Fibroblast of skin of scalp (primary cell): ENCODE measurements around the gene EPHB4. TPM values are rescaled to one million over a fixed set of nuclear protein-coding genes. Genes with fewer than 3 reads are reported as not detected.
"Not testable (repeated sequence)": the region's sequence is repeated elsewhere in the genome, so short reads cannot be mapped to it uniquely, and the experiment has no call there.

ENCODE experiments used
- DNase-seq: peaks from one replicate; pipeline ENCODE4 v3.0.0-alpha.2; 2013
- polyA plus RNA-seq, 2 experiments: library from polyadenylated mRNA; unstranded; fragments of 120-200 nt; gene quantifications; one replicate each; pipeline ENCODE4 v1.2.1, GENCODE V29; 2013; ENCODE audit not compliant: insufficient read length in 2 of 2

The EPHB4 gene
- polyA plus RNA-seq (2013, experiment 1 of 2; ENCODE audit: insufficient read length), result 54.5 TPM
- polyA plus RNA-seq (2013, experiment 2 of 2; ENCODE audit: insufficient read length), result 53.1 TPM

DNA sequence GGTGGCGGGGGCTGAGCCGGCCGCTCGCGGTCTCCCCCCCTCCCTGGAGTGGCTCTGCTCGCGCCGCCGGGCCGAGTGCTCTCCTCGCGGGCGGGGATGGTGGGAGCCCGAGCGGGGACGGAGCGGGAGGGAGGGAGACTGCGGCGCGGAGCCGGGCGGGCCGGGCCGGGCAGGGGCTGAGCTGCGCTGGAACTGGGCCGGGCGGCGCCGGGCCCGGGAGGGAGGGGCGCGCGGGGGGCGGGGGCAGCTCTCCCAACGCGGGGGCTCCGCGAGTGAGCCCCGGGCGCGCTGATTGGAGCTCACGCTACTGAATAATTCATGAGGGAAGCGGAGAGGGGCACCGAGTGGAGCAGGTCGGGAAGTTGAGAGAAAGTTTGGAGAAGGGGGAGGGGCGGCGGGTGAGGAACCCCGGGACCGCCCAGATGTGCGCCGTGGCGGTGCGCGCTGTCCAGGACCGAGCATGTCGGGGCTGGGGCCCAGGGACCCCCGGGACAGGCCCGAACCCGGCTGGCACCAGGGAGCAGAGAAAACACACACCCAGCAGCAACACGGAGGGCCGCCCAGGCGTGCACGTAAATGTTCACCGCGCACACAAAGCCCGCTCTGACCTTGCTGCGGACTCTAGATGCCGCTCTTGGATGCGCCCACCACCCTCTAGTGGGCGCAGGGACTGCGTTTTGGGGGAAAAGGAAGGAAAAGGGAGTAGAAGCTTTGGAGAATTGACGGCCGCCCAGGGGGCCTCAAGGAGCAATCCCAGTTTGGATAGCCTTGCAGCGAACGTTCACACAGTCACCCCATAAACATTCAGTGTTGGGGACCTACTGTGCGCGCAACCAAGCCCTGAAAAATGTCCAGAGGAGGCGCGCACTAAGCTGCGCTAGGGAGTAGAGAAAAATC lies at the start of gene EPHB4:
Gene EPHB4 (minus strand): TSS at position 194 of the 897 bp plus-strand sequence. CDS start 493 bp downstream, outside the sequence.
- peak; percentile 94 for DNase-seq

DNA sequence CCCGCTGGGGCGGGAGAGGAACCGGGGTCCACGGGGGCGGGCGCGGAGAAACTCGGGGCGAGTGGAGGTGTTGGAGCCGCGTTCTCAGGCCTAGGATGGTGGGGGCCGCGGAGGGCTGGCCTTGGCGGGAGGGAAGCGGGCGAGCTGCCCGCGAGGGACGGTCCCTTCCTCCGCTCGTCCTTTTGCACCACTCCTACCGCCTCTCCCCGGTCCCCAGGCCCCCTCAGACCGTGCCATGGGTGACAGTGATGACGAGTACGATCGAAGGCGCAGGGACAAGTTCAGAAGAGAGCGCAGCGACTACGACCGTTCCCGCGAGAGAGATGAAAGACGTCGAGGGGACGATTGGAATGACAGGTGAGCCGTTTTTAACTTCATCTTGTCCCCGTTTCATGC lies 48.0 kb upstream of the EPHB4 start:
- no peak for DNase-seq

DNA sequence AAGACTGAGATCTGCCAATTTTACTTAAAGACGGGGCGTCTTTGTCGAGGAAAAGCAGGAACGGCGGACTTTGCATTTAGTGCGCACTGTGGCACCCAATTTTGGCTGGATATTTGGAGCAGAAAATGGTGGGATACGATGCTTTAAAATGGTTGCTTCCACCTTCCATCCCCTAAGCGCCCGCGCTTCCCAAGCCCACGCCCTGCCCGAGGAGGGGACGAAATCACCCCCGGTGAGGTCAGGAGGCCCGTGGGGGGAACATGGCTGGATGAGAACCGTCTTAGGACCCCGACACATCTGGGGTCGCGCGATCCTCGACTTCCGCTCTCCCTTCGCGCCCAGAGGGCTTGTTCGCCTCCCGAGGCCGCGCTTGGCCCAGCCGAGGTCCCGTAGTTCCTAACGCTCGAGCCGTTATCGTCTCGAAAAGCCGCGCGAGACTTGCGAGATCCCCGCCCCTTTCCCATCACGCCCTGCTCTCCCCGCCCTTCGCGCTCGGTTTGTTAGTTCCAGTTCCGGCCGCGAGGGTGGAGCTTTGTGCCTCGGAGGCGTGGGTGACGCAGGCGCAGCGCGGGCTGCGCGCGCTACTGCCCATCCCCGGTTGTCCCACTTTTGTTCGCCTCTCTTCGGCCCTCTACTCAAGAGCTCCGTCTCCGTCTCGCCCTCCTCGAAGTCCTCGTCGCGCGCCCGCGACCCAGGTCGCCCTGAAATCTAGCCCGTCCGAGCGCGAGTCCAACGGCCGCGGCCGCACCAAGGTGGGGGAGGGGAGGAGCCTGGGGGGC lies 47.4 kb upstream of the EPHB4 start, which contains the start of gene SRRT:
Gene SRRT (plus strand): TSS at position 527 of the 779 bp plus-strand sequence. CDS start 488 bp downstream, outside the sequence.
- DNase-seq, result peak; percentile 99

DNA sequence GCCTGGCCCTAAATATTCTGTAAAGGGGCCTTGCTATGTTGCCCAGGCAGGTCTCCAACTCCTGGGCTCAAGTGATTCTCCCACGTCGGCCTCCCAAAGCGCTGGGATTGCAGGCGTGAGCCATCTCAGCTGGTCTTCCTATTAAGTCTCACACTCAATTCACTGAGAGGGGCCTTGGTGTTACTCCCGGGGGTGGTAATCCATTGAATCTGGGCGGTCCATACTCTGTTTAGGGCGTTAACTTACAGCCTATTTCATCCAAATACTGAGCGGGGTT lies 46.9 kb upstream of the EPHB4 start:
- no peak for DNase-seq

DNA sequence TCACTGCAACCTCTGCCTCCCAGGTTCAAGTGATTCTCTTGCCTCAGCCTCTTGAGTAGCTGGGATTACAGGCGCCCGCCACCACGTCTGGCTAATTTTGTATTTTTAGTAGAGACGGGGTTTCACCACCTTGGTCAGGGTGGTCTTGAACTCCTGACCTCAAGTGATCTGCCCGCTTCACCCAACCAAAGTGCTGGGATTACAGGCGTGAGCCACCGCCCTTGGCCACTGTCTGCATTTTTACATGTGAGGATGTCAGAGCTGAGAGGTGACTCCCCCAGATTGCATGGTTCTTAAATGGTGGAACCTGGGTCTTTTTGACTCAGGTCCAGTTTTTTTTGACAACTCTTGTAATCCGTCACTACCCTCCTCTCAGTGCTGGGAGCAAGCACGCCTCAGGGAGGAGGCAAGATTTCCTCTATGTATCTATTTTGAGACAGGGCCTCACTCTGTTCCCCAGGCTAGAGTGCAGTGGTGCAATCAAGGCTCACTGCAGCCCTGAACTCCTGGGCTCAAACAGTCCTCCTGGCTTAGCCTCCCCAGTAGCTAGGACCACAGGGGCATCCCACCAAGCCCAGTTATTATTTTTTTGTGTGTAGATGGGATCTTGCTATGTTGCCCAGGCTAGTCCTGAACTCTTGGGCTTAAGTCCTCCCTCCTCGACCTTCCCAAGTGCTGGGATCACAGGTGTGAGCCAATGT lies 46.4 kb upstream of the EPHB4 start:
- no peak for DNase-seq

DNA sequence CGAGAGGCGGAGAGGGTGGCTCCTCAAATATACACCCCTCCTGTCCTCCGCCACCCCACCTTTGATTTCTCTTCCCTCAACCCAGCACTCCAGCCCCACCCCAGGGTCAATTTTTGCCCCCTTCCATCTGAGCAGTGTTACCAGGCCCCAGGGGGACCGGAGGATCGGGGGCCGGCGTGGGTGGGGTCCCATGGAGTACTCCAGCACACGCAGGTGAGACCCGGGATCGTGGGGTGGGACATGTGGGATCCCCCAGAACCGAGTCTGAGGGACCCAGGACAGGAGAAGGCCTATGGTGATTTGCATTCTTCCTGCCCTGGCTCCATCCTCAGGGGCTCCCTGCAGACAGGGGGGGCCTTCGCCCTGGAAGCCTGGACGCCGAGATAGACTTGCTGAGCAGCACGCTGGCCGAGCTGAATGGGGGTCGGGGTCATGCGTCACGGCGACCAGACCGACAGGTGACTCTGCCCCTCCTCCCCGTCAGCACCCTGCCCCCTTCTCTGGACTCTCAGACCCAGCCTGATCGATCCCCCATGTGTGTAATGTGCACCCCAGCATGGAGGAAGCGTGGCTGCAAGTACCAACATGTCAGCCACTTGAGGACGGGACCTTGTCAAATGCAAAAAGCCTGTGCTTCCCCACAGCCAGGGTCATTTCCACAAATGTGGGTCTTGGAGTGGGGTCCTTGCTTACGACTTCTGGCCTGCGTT lies 40.6 kb upstream of the EPHB4 start:
- no peak for DNase-seq

DNA sequence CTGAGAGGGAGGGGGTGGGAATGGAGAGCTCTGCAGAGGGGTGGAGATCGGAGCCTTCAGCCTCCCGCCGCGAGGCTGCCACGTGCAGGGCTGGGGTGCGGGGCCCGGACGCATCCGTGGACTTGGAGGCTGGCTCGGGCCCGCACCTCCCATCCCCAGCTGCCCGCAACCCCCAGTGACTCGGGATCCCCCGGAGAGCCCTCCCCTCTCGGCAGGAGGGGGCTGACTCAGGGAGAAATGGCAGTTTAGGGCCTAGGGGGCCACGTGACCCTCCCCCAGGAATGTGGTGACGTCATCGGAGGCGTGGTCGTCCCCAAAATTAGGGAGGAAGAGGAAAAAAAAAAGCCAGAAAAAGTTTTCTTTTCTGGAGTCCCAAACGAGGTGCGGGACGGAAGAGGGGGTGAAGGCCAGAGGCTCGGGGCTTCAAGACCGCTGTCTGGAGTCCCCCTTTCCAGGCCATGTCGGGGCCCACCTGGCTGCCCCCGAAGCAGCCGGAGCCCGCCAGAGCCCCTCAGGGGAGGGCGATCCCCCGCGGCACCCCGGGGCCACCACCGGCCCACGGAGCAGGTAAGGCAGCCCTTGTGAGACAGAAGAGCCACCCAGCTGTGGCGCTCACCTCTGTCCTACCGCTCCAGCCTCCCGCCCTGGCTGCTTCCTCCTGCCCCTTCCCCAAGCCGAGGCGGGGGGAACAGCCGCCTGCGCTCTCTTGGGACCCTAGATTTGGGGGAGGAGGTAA lies 39.9 kb upstream of the EPHB4 start, which contains the start of gene TRIP6:
Gene TRIP6 (plus strand): TSS at position 348 of the 736 bp plus-strand sequence. CDS start 111 bp downstream, at position 459.
- DNase-seq, result peak; percentile 98

DNA sequence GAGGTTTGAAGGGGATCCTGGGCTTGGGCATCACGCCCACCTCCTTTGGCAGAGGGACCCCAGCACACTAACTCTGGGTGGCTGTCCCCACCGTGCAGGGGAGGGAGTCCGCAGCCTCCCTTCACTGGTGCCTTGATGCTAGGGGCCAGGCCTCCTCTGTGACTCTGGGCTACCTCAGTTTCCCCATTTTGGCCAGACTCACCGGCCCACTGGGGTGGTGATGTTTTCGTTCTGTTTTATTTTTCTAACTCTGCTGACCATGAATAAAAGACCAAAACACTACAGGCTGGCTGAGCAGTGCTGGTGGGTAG lies 39.4 kb upstream of the EPHB4 start:
- DNase-seq, result no peak

DNA sequence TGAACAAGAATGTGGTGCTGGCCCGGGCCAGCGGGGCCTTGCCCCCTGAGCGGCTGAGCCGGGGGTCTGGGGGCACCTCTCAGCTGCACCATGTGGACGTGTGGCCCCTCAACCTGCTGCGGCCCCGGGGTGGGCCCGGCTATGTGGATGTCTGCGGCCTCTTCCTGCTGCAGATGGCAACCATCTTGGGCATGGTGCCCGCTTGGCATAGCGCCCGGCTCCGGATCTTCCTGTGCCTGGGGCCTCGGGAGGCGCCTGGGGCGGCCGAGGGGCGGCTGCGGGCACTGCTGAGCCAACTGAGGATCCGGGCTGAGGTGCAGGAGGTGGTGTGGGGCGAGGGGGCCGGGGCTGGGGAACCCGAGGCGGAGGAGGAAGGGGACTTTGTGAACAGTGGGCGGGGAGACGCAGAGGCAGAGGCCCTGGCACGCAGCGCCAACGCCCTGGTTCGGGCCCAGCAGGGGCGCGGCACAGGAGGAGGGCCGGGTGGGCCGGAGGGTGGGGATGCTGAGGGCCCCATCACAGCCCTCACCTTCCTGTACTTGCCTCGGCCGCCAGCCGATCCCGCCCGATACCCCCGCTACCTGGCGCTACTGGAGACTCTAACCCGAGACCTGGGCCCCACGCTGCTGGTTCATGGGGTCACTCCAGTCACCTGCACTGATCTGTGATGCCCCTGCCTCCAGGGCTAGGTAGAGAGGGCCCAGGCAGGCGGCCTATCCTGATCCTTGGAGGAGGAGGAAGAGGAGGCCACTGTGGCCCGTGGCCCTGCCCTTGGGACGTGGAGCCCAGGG lies 38.8 kb upstream of the EPHB4 start:
- peak; percentile 40 for DNase-seq

DNA sequence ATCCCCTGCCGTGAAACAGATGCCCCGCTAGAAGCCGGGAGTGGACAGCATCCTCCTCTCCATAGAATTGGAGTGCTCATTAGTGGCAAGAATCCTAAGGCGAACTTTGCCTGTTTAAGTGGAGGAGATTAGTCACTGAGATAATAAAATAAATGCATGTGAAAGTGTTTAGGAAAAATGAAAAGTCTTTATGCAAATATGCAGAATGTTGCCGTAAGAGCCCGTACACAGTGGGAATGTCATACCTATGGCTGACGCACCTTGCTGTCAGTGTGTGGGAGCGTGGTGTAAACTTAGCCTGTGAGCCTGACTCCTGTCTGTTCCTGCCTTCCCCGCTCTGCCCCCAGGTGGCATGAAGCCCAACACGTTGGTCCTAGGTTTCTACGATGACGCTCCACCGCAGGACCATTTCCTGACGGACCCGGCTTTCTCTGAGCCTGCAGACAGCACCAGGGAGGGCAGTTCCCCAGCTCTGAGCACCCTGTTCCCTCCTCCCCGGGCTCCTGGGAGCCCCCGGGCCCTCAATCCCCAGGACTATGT lies 38.1 kb upstream of the EPHB4 start:
- DNase-seq, result no peak

DNA sequence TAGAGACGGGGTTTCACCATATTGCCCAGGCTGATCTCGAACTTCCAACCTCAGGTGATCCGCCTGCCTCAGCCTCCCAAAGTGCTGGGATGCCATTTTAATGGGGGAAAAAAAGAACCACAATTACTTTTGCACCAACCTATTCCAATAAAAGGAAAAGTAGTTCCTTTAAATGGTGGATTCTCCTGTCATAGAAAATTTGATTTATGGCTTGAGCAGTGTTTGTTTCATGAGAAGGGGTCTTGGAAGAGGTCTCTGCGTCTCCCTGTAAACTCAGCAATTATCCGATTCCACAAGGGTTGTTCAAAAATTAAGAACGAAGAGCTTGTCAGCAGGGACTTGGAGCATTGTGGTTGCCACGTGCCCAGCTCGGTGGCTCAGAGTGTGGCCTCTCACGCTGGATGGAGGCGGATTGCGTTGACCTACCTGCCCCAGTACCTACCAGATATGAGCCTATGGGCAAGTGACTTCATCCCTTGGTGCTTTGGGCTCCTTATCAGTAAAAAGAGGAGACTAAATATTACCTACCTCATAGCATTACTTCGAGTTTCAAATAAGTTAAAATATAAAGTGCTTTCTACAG lies 37.0 kb upstream of the EPHB4 start:
- DNase-seq, result no peak

DNA sequence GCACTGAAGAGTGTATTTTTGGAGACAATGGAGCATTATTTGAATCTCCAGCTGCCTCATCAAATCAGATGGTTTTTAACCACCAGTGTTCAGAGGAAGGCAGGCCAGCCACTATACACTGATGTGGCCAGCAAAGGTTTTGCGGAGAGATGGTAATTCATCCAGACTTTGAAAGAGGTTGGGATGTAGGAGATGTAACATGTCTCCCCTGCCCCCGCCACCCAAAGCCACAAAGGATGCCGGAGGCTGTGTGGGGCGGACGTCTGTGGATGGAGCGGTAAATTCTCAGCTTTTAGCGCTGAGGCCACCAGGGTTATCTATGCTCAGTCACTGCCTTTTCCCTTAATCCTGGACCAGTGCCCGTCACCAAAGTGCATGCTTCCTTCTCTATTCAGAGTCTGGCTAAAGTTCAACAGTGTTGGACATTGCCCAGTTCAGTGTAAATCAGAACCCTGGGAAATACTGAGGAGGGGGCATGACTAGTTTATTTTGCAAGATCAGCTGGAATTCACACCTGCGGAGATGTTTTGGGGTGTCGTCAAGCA lies 36.2 kb upstream of the EPHB4 start:
- DNase-seq, result no peak

DNA sequence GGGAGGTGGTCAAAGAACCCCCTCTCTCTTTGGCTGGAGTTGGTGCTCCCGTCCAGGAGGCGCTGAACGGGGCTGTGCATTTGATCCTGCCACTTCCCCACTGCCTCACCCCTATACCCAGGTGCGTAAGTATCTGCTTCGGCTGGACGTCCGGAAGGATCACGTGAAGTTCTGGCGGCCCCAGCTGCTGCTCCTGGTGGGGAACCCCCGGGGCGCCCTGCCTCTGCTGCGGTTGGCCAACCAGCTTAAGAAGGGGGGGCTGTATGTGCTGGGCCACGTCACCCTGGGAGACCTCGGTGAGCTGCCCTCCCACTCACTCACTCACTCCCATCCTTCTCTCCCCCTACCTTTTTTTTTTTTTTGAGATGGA lies 34.3 kb upstream of the EPHB4 start:
- no peak for DNase-seq

DNA sequence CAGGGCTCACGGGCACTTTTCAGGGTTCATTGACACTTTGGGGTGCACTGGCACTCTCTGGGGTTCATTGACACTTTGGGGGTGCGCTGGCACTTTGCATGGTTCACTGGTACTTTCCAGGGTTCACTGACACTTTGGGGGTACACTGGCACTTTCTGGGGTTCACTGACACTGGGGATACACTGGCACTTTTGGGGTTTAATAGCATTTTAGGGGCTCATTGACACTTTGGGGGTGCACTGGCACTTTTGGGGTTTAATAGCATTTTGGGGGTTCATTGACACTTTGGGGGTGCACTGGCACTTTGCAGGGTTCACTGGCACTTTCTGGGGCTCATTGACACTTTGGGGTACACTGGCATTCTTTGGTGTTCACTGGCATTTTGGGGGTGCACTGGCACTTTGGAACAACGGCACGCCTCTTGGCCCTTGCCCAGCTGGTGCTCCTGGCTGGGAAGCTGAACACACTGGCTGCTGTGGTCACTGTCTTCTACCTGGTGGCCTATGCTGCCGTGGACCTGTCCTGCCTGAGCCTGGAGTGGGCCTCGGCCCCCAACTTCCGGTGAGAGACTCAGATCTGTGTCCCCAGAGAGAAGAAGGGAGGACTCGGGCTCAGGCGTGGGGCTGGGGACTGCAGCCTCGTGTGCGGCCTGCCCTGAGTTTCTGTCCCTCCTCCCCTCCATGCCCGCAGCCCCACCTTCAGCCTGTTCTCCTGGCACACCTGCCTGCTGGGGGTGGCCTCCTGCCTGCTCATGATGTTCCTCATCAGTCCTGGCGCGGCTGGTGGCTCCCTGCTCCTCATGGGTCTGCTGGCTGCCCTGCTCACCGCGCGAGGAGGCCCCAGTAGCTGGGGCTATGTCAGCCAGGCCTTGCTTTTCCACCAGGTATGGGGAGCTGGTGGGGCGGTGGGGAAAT lies 33.6 kb upstream of the EPHB4 start:
- no peak for DNase-seq

DNA sequence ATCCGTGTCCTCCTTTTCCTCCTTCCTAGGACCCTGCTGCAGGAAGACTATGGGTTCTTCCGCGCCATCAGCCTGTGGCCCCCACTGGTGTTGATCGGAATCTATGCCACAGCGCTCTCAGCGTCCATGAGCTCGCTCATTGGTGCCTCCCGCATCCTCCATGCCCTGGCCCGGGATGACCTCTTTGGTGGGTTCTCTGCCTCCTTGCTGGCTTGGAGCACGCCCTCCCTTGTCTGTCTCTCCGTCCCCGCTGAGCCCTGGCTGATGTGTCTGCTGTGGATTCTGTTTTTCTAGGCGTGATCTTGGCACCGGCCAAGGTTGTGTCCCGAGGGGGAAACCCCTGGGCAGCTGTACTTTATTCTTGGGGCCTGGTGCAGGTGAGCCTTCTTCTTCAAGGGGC lies 32.5 kb upstream of the EPHB4 start:
- DNase-seq, result no peak

DNA sequence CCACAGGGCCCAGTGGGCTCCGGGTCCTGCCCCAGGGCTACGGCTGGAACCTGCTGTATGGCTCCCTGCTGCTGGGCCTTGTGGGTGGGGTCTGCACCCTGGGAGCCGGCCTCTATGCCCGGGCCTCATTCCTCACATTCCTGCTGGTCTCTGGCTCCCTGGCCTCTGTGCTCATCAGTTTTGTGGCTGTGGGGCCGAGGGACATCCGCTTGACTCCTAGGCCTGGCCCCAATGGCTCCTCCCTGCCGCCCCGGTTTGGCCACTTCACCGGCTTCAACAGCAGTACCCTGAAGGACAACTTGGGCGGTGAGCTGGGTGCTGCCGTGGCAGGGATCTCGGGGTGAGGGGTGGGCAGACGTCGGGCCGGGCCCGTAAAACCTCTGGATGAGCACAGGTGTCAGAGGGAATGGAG lies 29.6 kb upstream of the EPHB4 start:
- DNase-seq, result no peak

DNA sequence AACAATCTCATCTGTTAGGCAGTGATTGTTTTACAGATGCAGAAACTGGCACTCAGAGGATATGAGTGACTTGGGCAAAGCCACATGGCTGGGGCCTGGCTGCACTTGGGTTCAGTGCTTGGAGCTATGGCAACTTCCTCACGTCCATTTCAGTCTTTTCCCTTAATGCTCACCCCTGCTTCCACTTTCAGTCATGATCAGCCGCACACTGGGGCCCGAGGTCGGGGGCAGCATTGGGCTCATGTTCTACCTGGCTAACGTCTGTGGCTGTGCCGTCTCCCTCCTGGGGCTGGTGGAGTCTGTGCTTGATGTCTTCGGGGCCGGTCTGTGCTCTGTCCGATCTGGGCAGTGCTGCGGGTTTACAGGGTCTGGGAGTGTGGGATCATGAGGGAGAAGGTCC lies 28.2 kb upstream of the EPHB4 start:
- no peak for DNase-seq

DNA sequence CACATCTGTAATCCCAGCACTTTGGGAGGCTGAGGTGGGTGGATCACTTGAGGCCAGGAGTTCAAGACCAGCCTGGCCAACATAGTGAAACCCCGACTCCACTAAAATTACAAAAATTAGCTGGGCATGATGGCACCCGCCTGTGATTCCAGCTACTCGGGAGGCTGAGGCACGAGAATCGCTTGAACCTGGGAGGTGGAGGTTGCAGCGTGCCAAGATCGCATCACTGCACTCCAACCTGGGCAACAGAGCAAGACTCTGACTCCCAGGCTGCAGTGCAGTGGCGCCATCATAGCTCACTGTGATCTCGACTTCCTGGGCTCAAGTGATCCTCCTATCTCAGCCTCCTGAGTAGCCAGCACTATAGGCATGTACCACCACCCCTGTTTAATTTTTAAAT lies 27.6 kb upstream of the EPHB4 start:
- DNase-seq, result not testable (repeated sequence)
